ENCODE results near the gene EMSY. TPM values are rescaled to one million over a fixed set of nuclear protein-coding genes. Genes with fewer than 3 reads are reported as not detected.
A peak's percentile ranks its signal among the peaks of the same experiment; 100 is the strongest.

The EMSY gene
- total and polyA plus RNA-seq, 2 of the 13 experiments (the other 11 are each of a cell fraction or from before 2014, with no cell fraction given), result 11.6 to 18.5 TPM

- ChIA-PET POLR2A (no interaction called here), CTCF (ENCODE audit: low intra/inter-chr PET ratio, low total read pairs) (no interaction called here)
- Histone ChIP-seq H3K9me3 (ENCODE audit: low read length) (no peaks in the 10 kb centered on the region), H3K27me3 (ENCODE audit: control insufficient read depth in 1 of 2, insufficient read depth in 2 of 2, low read length in 2 of 2) (no peaks in the 10 kb centered on the region), H3K36me3 (replicated peaks in 1 of 2; ENCODE audit: control insufficient read depth in 1 of 2, insufficient read depth in 2 of 2, low read length in 2 of 2) (peaks cover 9 to 30% of the 10 kb centered on the region in 2 experiments; a peak in 4 of 5 replicates), H2AFZ (ENCODE audit: low read length) (no peak overlapping the region), H3K79me2 (ENCODE audit: insufficient read depth, low read length) (no peaks in the 10 kb centered on the region), H3K27ac (ENCODE audit: extremely low read length, insufficient read depth, low read length) (no peak overlapping the region), H3K9ac (ENCODE audit: insufficient read depth, low read depth, low read length) (no peak overlapping the region), H3K4me3 (replicated peaks in 1 of 3; ENCODE audit: insufficient read depth in 1 of 3, low read depth in 2 of 3, low read length in 3 of 3) (no peak overlapping the region), H3K4me1 (ENCODE audit: insufficient read depth, low read length) (no peaks in the 10 kb centered on the region), H3K4me2 (ENCODE audit: low read depth, low read length) (no peak overlapping the region), H4K20me1 (ENCODE audit: insufficient read depth, low read length) (no peaks in the 10 kb centered on the region)
- ATAC-seq (no peak), FAIRE-seq (no peak), DNase-seq (ENCODE audit: low spot score) (no peak)
- in situ Hi-C loops (cut with HindIII; ENCODE audit: extremely low pct_ligation_motif_present, low pct_unique_long_range_greater_than_20kb) (no loop called here), intact Hi-C loops (cut with micrococcal nuclease; ENCODE audit: unreplicated experiment) (no loop called here)
- no peak for TF ChIP-seq ZKSCAN1 (IDR thresholded peaks at IDR 0.05; ENCODE audit: low read length)
- TF ChIP-seq BCL6 (CRISPR knock-in tag; IDR thresholded peaks at IDR 0.05), result no peak
- TF ChIP-seq NFE2L2 (IDR thresholded peaks at IDR 0.05; ENCODE audit: low read length), result no peak
- TF ChIP-seq LCORL (IDR thresholded peaks at IDR 0.05), result no peak
- no peak for TF ChIP-seq LCORL (CRISPR knock-in tag; IDR thresholded peaks at IDR 0.05)
- TF ChIP-seq SOX6 (IDR thresholded peaks at IDR 0.05), result no peak
- TF ChIP-seq SOX6 (CRISPR knock-in tag; IDR thresholded peaks at IDR 0.05), result no peak
- TF ChIP-seq ZMYM2 (CRISPR knock-in tag; IDR thresholded peaks at IDR 0.05), result no peak
- TF ChIP-seq NCOA1 (CRISPR knock-in tag; IDR thresholded peaks at IDR 0.05), result no peak
- TF ChIP-seq ZNF44 (CRISPR knock-in tag; IDR thresholded peaks at IDR 0.05), result no peak
- no peak for TF ChIP-seq ARID5B (CRISPR knock-in tag; IDR thresholded peaks at IDR 0.05)
- no peak for TF ChIP-seq ZBTB26 (CRISPR knock-in tag; IDR thresholded peaks at IDR 0.05; ENCODE audit: borderline replicate concordance)
- WGBS (ENCODE audit: low lambda C conversion rate), result 100% methylated on average over 3 of the region's 3 CpGs
- TSS peak; percentile 24 for BruUV-seq (replicated peaks)
Observed at GRCh38 chr11:76480241-76480640, 35.4 kb downstream of the EMSY start.
